Activated CD4-positive, alpha-beta T cell treated with anti-CD3 and anti-CD28 coated beads, Interleukin-2, Interleukin-4, amounts not matched to agents 100 ng/mL and 50 ng/mL, durations not matched to agents 16 hours and 8 hours (primary cell): ENCODE data around the gene RPTOR.
"Not testable (repeated sequence)": the region's sequence is repeated elsewhere in the genome, so short reads cannot be mapped to it uniquely, and the experiment has no call there.

Source experiments
- DNase-seq: peaks from one replicate; pipeline ENCODE4 v3.0.0-alpha.2; 2020; ENCODE audit warnings: low spot score

Gene RPTOR

GRCh38 chr17:80544655-80545498 is at the start of gene RPTOR:
Gene RPTOR, plus strand, starts transcription at chr17:80544838. Its CDS starts 792 bp downstream, at chr17:80545630.
- DNase-seq: peak; percentile 93

- no peak for DNase-seq
Measured at GRCh38 chr17:80497726-80498241, 46.9 kb upstream of the RPTOR start.

- no peak for DNase-seq
Measured at GRCh38 chr17:80498242-80498919, 46.3 kb upstream of the RPTOR start.

GRCh38 chr17:80498920-80499410 is 45.7 kb upstream of the RPTOR start:
- no peak for DNase-seq

GRCh38 chr17:80499560-80499959 is 45.1 kb upstream of the RPTOR start:
- no peak for DNase-seq

- DNase-seq: no peak
Measured at GRCh38 chr17:80499961-80500665, 44.5 kb upstream of the RPTOR start.

GRCh38 chr17:80501741-80502577 is 42.7 kb upstream of the RPTOR start:
- no peak for DNase-seq

GRCh38 chr17:80502578-80502877 is 42.1 kb upstream of the RPTOR start:
- DNase-seq: no peak

- DNase-seq: no peak
Measured at GRCh38 chr17:80503031-80503430, 41.6 kb upstream of the RPTOR start.

- DNase-seq: no peak
Measured at GRCh38 chr17:80503921-80504320, 40.7 kb upstream of the RPTOR start.

- DNase-seq: no peak
Measured at GRCh38 chr17:80504686-80505413, 39.8 kb upstream of the RPTOR start.

- not testable (repeated sequence) for DNase-seq
Measured at GRCh38 chr17:80507177-80507576, 37.5 kb upstream of the RPTOR start.

- DNase-seq: peak; percentile 19
Measured at GRCh38 chr17:80507965-80508364, 36.7 kb upstream of the RPTOR start.

GRCh38 chr17:80509311-80509710 is 35.3 kb upstream of the RPTOR start:
- no peak for DNase-seq

- DNase-seq: no peak
Measured at GRCh38 chr17:80510132-80510531, 34.5 kb upstream of the RPTOR start.

GRCh38 chr17:80510772-80511171 is 33.9 kb upstream of the RPTOR start:
- no peak for DNase-seq

- no peak for DNase-seq
Measured at GRCh38 chr17:80511222-80512180, 33.1 kb upstream of the RPTOR start.

- DNase-seq: no peak
Measured at GRCh38 chr17:80512233-80512632, 32.4 kb upstream of the RPTOR start.

GRCh38 chr17:80513201-80513600 is 31.4 kb upstream of the RPTOR start:
- DNase-seq: no peak

- no peak for DNase-seq
Measured at GRCh38 chr17:80513892-80514291, 30.7 kb upstream of the RPTOR start.
